ENCODE results near the gene MRPS34.

MRPS34 gene

GRCh38 chr16:1779741-1780676 lies 7.1 kb upstream of the MRPS34 start:
- no peak for TF ChIP-seq CTCF (IDR thresholded peaks at IDR 0.05; ENCODE audit: low read depth, low read length)
- H3K4me3 ChIP-seq (ENCODE audit: low read depth, low read length): no peak overlapping the region

- TF ChIP-seq CTCF (IDR thresholded peaks at IDR 0.05; ENCODE audit: low read depth, low read length): no peak
- H3K4me3 ChIP-seq (ENCODE audit: low read depth, low read length): no peak overlapping the region
Measured at GRCh38 chr16:1779234-1779701, 6.3 kb upstream of the MRPS34 start.

- H3K4me3 ChIP-seq (ENCODE audit: low read depth, low read length): no peak overlapping the region
- no peak for TF ChIP-seq CTCF (IDR thresholded peaks at IDR 0.05; ENCODE audit: low read depth, low read length)
Measured at GRCh38 chr16:1778200-1779179, 5.6 kb upstream of the MRPS34 start.

GRCh38 chr16:1777375-1778199 lies 4.7 kb upstream of the MRPS34 start:
- TF ChIP-seq CTCF (IDR thresholded peaks at IDR 0.05; ENCODE audit: low read depth, low read length): no peak
- H3K4me3 ChIP-seq (ENCODE audit: low read depth, low read length): no peak overlapping the region

- H3K4me3 ChIP-seq (ENCODE audit: low read depth, low read length): no peak overlapping the region
- TF ChIP-seq CTCF (IDR thresholded peaks at IDR 0.05; ENCODE audit: low read depth, low read length): no peak
Measured at GRCh38 chr16:1776991-1777374, 4.0 kb upstream of the MRPS34 start.

- TF ChIP-seq CTCF (IDR thresholded peaks at IDR 0.05; ENCODE audit: low read depth, low read length): no peak
- no peak overlapping the region for H3K4me3 ChIP-seq (ENCODE audit: low read depth, low read length)
Measured at GRCh38 chr16:1776672-1776955, 3.7 kb upstream of the MRPS34 start.
